Keratinocyte (primary cell): ENCODE results near the gene HLA-F. TPM values are rescaled to one million over a fixed set of nuclear protein-coding genes. Genes with fewer than 3 reads are reported as not detected.

Source experiments
- DNase-seq: peaks from one replicate; pipeline ENCODE4 v3.0.0-alpha.2; 2011; ENCODE audit warnings: low read depth, missing footprints, low spot score
- FAIRE-seq: peaks from 2 replicates; lab custom pipeline; 2011; peaks lifted over from hg19 to GRCh38; lab: Jason Lieb, UNC
- H2AFZ ChIP-seq: 2 replicates; pipeline ENCODE4 v1.6.0; 2012; ENCODE audit warnings: low read length, control low read depth, inconsistent platforms; ENCODE audit not compliant: control insufficient read depth
- H3K27ac ChIP-seq: 2 replicates; pipeline ENCODE4 v1.5.1; 2011; ENCODE audit warnings: low read length; ENCODE audit not compliant: control insufficient read depth, insufficient read depth
- H3K27me3 ChIP-seq: 3 replicates; pipeline ENCODE4 v1.6.0; 2011; ENCODE audit warnings: low read length; ENCODE audit not compliant: control insufficient read depth, insufficient read depth; ENCODE audit errors: extremely low read depth
- H3K36me3 ChIP-seq, 2 experiments: 2 replicates in 1 of 2; 3 replicates in 1 of 2; pipeline ENCODE4 v1.5.1; 2011; ENCODE audit warnings: low read length in 2 of 2, mild to moderate bottlenecking in 1 of 2; ENCODE audit not compliant: control insufficient read depth in 2 of 2, insufficient read depth in 2 of 2; ENCODE audit errors: extremely low read depth in 1 of 2
- H3K4me1 ChIP-seq: 3 replicates; pipeline ENCODE4 v1.5.1; 2011; ENCODE audit warnings: low read length; ENCODE audit not compliant: control insufficient read depth, insufficient read depth; ENCODE audit errors: extremely low read depth
- H3K4me2 ChIP-seq: 3 replicates; pipeline ENCODE4 v1.6.0; 2011; ENCODE audit warnings: low read depth, low read length; ENCODE audit not compliant: control insufficient read depth, insufficient read depth; ENCODE audit errors: extremely low read depth
- H3K4me3 ChIP-seq, 3 experiments: fragments of 200-600 bp in 1 of 3; sonication (generic) in 1 of 3; 2 replicates in 2 of 3; 3 replicates in 1 of 3; pipeline ENCODE4 v1.5.1; 2011 to 2016; ENCODE audit warnings: low read length in 3 of 3, mild to moderate bottlenecking in 3 of 3, control low read depth in 2 of 3, inconsistent platforms in 1 of 3, low read depth in 1 of 3, mixed read lengths in 1 of 3, mixed run types in 1 of 3, moderate library complexity in 1 of 3; ENCODE audit not compliant: control insufficient read depth in 2 of 3, insufficient read depth in 2 of 3; ENCODE audit errors: extremely low read depth in 1 of 3
- H3K79me2 ChIP-seq: 2 replicates; pipeline ENCODE4 v1.6.0; 2012; ENCODE audit warnings: low read length; ENCODE audit not compliant: control insufficient read depth, insufficient read depth
- H3K9ac ChIP-seq: 3 replicates; pipeline ENCODE4 v1.6.0; 2011; ENCODE audit warnings: low read length; ENCODE audit not compliant: control insufficient read depth, insufficient read depth; ENCODE audit errors: extremely low read depth
- H3K9me1 ChIP-seq: 3 replicates; pipeline ENCODE4 v1.6.0; 2011; ENCODE audit warnings: low read length; ENCODE audit not compliant: control insufficient read depth, insufficient read depth; ENCODE audit errors: extremely low read depth
- H3K9me3 ChIP-seq: 2 replicates; pipeline ENCODE4 v1.5.1; 2012; ENCODE audit warnings: low read depth, low read length; ENCODE audit not compliant: control insufficient read depth
- H4K20me1 ChIP-seq: 3 replicates; pipeline ENCODE4 v1.6.0; 2011; ENCODE audit warnings: low read length; ENCODE audit not compliant: control insufficient read depth, insufficient read depth; ENCODE audit errors: extremely low read depth
- EZH2 ChIP-seq: IDR thresholded peaks from one replicate; pipeline ENCODE4 v1.6.1; 2012; ENCODE audit warnings: inconsistent platforms, mild to moderate bottlenecking, low read length, moderate library complexity
- dilution Hi-C: fragments of 300-500 bp; cut with MboI; formaldehyde crosslinking; loops from one replicate; pipeline ENCODE4 v1.7.0; 2020; ENCODE audit warnings: low sequenced_read_pairs; ENCODE audit not compliant: extremely low pct_ligation_motif_present
- polyA plus RNA-seq, 5 experiments: library from polyadenylated mRNA; depleted of rRNA in 3 of 5; stranded (reverse) in 3 of 5; stranded (forward) in 1 of 5; unstranded in 1 of 5; fragments of >200 nt; gene quantifications; 1 replicate in 1 of 5; 2 replicates in 3 of 5; 3 replicates in 1 of 5; pipeline versions ENCODE4 v1.2.1 to v1.2.3, GENCODE V29; 2011 to 2012; ENCODE audit warnings: missing spikeins in 2 of 5, low read depth in 1 of 5, low replicate concordance in 1 of 5
- TF ChIP-seq, protein P1 (sequence below), 3 experiments: IDR thresholded peaks in 1 of 3; conservative IDR thresholded peaks in 1 of 3; optimal IDR thresholded peaks in 1 of 3; 2 replicates in 2 of 3; 3 replicates in 1 of 3; pipeline versions ENCODE3 to v1.5.1; 2011; ENCODE audit warnings: low read length in 3 of 3, mild to moderate bottlenecking in 3 of 3, moderate library complexity in 2 of 3, control low read depth in 1 of 3, inconsistent platforms in 1 of 3; ENCODE audit not compliant: insufficient read depth in 2 of 3; ENCODE audit errors: extremely low read depth in 1 of 3

The HLA-F gene
- polyA plus RNA-seq, 1 donor (not counting 4 experiments of a cell fraction or from before 2014, with no cell fraction given), result 36.2 TPM

DNA sequence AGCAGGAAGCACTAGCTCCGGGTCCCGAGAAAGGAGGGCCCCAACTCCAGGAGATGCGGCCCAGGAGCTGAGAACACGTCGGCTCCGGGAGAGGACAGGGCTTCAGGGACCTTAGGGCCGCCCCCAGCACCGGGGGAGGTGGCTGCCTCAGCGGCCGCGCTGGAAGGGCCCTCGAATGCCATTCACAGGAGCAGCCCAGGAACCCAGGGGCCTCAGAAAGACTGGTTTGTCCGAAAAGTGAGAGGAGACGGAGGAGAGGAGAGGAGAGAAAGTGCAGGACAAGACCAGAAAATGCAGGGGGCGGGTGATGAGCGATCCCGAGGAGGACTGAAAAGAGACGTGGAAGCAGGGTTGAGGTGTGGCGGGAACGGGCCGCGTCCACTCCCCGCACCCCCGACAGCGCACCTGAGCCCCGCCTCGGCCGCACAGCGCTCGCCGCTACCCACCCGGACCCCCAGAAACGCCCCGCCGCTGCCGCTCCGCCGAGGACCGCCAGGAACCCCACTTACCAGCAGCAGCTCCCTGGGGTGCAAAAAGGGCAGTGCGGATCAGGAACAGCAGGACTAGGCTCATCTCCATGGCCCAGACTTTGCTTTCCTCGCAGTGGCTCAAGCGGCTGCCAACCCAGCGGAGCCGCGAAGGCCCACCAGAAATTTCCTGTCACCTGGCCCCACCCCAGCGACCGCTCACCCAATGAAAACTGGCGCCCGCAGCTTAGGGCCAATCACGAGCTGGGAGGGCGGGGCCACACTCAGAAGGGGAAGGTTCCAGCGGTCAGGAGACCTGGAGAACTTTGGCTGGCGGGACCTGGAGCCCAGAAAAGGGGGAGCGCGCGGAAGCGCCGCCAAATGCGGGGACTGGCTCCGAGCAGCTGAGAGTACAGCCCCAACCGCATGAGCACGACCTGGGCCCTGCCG, 25.4 kb downstream of the HLA-F start:
- no peaks in the 10 kb centered on the region for H3K27me3 ChIP-seq
- peak; percentile 49 for DNase-seq
- peak overlapping the region; percentile 89 for H3K4me2 ChIP-seq
- TF ChIP-seq, protein P1, sequence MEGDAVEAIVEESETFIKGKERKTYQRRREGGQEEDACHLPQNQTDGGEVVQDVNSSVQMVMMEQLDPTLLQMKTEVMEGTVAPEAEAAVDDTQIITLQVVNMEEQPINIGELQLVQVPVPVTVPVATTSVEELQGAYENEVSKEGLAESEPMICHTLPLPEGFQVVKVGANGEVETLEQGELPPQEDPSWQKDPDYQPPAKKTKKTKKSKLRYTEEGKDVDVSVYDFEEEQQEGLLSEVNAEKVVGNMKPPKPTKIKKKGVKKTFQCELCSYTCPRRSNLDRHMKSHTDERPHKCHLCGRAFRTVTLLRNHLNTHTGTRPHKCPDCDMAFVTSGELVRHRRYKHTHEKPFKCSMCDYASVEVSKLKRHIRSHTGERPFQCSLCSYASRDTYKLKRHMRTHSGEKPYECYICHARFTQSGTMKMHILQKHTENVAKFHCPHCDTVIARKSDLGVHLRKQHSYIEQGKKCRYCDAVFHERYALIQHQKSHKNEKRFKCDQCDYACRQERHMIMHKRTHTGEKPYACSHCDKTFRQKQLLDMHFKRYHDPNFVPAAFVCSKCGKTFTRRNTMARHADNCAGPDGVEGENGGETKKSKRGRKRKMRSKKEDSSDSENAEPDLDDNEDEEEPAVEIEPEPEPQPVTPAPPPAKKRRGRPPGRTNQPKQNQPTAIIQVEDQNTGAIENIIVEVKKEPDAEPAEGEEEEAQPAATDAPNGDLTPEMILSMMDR (optimal IDR thresholded peaks at IDR 0.05 in 1 of 3, IDR thresholded peaks at IDR 0.05 in 1 of 3, conservative IDR thresholded peaks at IDR 0.05 in 1 of 3; ENCODE audit: extremely low read depth in 1 of 3, insufficient read depth in 2 of 3, low read length in 3 of 3), result no peak
- no peak for TF ChIP-seq EZH2
- H3K36me3 ChIP-seq, result peaks cover 6 to 23% of the 10 kb centered on the region in 2 experiments
- no peaks in the 10 kb centered on the region for H3K9me1 ChIP-seq
- peak overlapping the region; percentile 84 to 88 (median 86) for H3K4me3 ChIP-seq
- H3K9ac ChIP-seq, result peak overlapping the region; percentile 71
- H2AFZ ChIP-seq, result peak overlapping the region; percentile 94
- H3K27ac ChIP-seq, result peak overlapping the region; percentile 28
- H3K79me2 ChIP-seq, result peaks cover 13% of the 10 kb centered on the region
- no peaks in the 10 kb centered on the region for H4K20me1 ChIP-seq
- no peaks in the 10 kb centered on the region for H3K9me3 ChIP-seq
- FAIRE-seq, result peak; percentile 20
- peaks cover 3% of the 10 kb centered on the region for H3K4me1 ChIP-seq
- dilution Hi-C loops, result no loop called here

DNA sequence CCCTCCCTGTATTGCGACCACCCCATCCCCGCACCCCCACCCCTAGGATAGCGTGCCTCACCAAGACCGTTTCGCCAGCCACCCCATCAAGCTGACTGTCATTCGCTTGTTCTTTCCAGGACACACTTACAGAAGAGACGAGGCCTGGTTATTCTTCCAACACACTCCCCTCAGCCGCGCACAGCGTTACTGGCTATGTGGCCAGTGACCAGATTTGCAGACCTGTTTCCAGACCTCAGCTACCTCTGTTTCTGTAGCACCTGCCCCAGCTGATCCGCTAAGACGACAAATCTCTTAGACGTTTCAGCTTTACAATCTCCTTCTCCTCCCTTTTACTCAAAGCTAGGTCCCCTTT, 26.1 kb downstream of the HLA-F start:
- Histone ChIP-seq H4K20me1 (no peaks in the 10 kb centered on the region), H3K4me3 (peak overlapping the region; percentile 84 to 88 (median 86)), H3K9me3 (no peaks in the 10 kb centered on the region), H3K9me1 (no peaks in the 10 kb centered on the region), H3K27ac (no peak overlapping the region), H2AFZ (peak overlapping the region; percentile 27), H3K4me1 (peaks cover 3% of the 10 kb centered on the region), H3K27me3 (no peaks in the 10 kb centered on the region), H3K79me2 (peaks cover 13% of the 10 kb centered on the region), H3K9ac (no peak overlapping the region), H3K36me3 (peaks cover 5 to 17% of the 10 kb centered on the region in 2 experiments), H3K4me2 (peak overlapping the region; percentile 89)
- FAIRE-seq (no peak), DNase-seq (no peak)
- dilution Hi-C loops, result no loop called here
- TF ChIP-seq EZH2, result no peak
- TF ChIP-seq, protein P1 (optimal IDR thresholded peaks at IDR 0.05 in 1 of 3, IDR thresholded peaks at IDR 0.05 in 1 of 3, conservative IDR thresholded peaks at IDR 0.05 in 1 of 3; ENCODE audit: extremely low read depth in 1 of 3, insufficient read depth in 2 of 3, low read length in 3 of 3), result no peak
